IMR-90 (cell line): ENCODE data around the gene CDK18. TPM values are rescaled to one million over a fixed set of nuclear protein-coding genes. Genes with fewer than 3 reads are reported as not detected.

Experiments
- ATAC-seq: fragments of 200-7000 bp; cut with Tn5 transposase; 2 replicates; pipeline ENCODE4 v1.9.1; 2020; ENCODE audit warnings: low read depth, mild to moderate bottlenecking, moderate library complexity
- BruUV-seq: library from RNA; stranded (reverse); fragments of 400-500 nt; replicated peaks from 2 replicates; lab custom pipeline; 2021; lab: Mats Ljungman, UMichigan
- CTCF ChIA-PET: fragments of 300-600 bp; formaldehyde crosslinking; extraction: SDS; loops from one replicate; lab custom pipeline; 2021; ENCODE audit warnings: antibody characterized with exemption; lab: Yijun Ruan, JAX
- POLR2A ChIA-PET: fragments of 300-600 bp; sonication (Branson Sonifier 250); formaldehyde crosslinking; loops from one replicate; lab custom pipeline; 2022; ENCODE audit warnings: antibody characterized with exemption; ENCODE audit not compliant: unreplicated experiment; lab: Charles Lee
- DNase-seq: peaks from one replicate; pipeline ENCODE4 v3.0.0; 2013
- H2AFZ ChIP-seq: replicated peaks from 2 replicates; pipeline ENCODE3; 2013; ENCODE audit warnings: low read length, mild to moderate bottlenecking; ENCODE audit not compliant: poor library complexity
- H2AK5ac ChIP-seq: 2 replicates; pipeline ENCODE4 v1.6.1; 2013; ENCODE audit warnings: low read depth, low read length, inconsistent platforms
- H2AK9ac ChIP-seq: replicated peaks from 2 replicates; pipeline ENCODE3; 2013; ENCODE audit warnings: mild to moderate bottlenecking, low read depth, low read length, moderate library complexity; ENCODE audit not compliant: poor library complexity
- H2BK120ac ChIP-seq: 2 replicates; pipeline ENCODE4 v1.6.1; 2013; ENCODE audit warnings: low read depth, low read length, inconsistent platforms
- H2BK15ac ChIP-seq: 3 replicates; pipeline ENCODE4 v1.6.1; 2013; ENCODE audit warnings: low read depth, low read length, inconsistent platforms
- H2BK20ac ChIP-seq: 2 replicates; pipeline ENCODE4 v1.6.1; 2013; ENCODE audit warnings: low read depth, mild to moderate bottlenecking, inconsistent platforms, low read length, moderate library complexity
- H2BK5ac ChIP-seq: 2 replicates; pipeline ENCODE4 v1.6.1; 2013; ENCODE audit warnings: mild to moderate bottlenecking, low read depth, low read length, inconsistent platforms; ENCODE audit not compliant: poor library complexity, severe bottlenecking
- H3K14ac ChIP-seq: replicated peaks from 2 replicates; pipeline ENCODE4 v1.6.1; 2013; ENCODE audit warnings: low read depth, low read length, inconsistent platforms
- H3K18ac ChIP-seq: 2 replicates; pipeline ENCODE4 v1.6.1; 2013; ENCODE audit warnings: low read depth, low read length, control low read depth
- H3K23ac ChIP-seq: 2 replicates; pipeline ENCODE4 v1.6.1; 2013; ENCODE audit warnings: low read depth, low read length, inconsistent platforms
- H3K27ac ChIP-seq: 2 replicates; pipeline ENCODE4 v1.5.1; 2013; ENCODE audit warnings: mild to moderate bottlenecking, control low read depth, low read length; ENCODE audit not compliant: insufficient read depth
- H3K27me3 ChIP-seq: 2 replicates; pipeline ENCODE4 v1.6.1; 2013; ENCODE audit warnings: low read length; ENCODE audit not compliant: control insufficient read depth, insufficient read depth
- H3K36me3 ChIP-seq: 2 replicates; pipeline ENCODE4 v1.6.1; 2013; ENCODE audit warnings: low read length, mixed read lengths; ENCODE audit not compliant: control insufficient read depth, insufficient read depth
- H3K4ac ChIP-seq: 2 replicates; pipeline ENCODE4 v1.6.1; 2013; ENCODE audit warnings: low read depth, low read length, inconsistent platforms
- H3K4me1 ChIP-seq: 2 replicates; pipeline ENCODE4 v1.6.1; 2013; ENCODE audit warnings: low read length, mixed read lengths; ENCODE audit not compliant: control insufficient read depth, insufficient read depth
- H3K4me2 ChIP-seq: 2 replicates; pipeline ENCODE4 v1.6.1; 2013; ENCODE audit warnings: low read depth, mild to moderate bottlenecking, control low read depth, low read length, moderate library complexity
- H3K4me3 ChIP-seq: 2 replicates; pipeline ENCODE4 v1.5.1; 2013; ENCODE audit warnings: low read depth, mild to moderate bottlenecking, control low read depth, low read length, moderate library complexity; ENCODE audit not compliant: insufficient read depth
- H3K56ac ChIP-seq: 2 replicates; pipeline ENCODE4 v1.6.1; 2013; ENCODE audit warnings: low read length, inconsistent platforms; ENCODE audit not compliant: insufficient read depth; ENCODE audit errors: extremely low read depth
- H3K79me1 ChIP-seq, 2 experiments: 2 replicates each; pipeline ENCODE4 v1.6.1; 2013; ENCODE audit warnings: low read length in 2 of 2, inconsistent platforms in 1 of 2, low read depth in 1 of 2
- H3K9ac ChIP-seq: 2 replicates; pipeline ENCODE4 v1.6.1; 2013; ENCODE audit warnings: low read depth, low read length, control low read depth
- H3K9me1 ChIP-seq: 2 replicates; pipeline ENCODE4 v1.6.1; 2013; ENCODE audit warnings: low read length, inconsistent platforms; ENCODE audit not compliant: insufficient read depth
- H3K9me3 ChIP-seq: 2 replicates; pipeline ENCODE4 v1.6.1; 2013; ENCODE audit warnings: low read length; ENCODE audit not compliant: control insufficient read depth, insufficient read depth
- H4K20me1 ChIP-seq: 2 replicates; pipeline ENCODE4 v1.6.1; 2013; ENCODE audit warnings: low read length, inconsistent platforms; ENCODE audit not compliant: insufficient read depth
- H4K5ac ChIP-seq: 2 replicates; pipeline ENCODE4 v1.6.1; 2013; ENCODE audit warnings: mild to moderate bottlenecking, low read depth, low read length, control low read depth
- H4K8ac ChIP-seq, 2 experiments: 2 replicates each; pipeline ENCODE4 v1.6.1; 2013; ENCODE audit warnings: low read depth in 2 of 2, low read length in 2 of 2, control low read depth in 1 of 2, inconsistent platforms in 1 of 2
- H4K91ac ChIP-seq: 2 replicates; pipeline ENCODE4 v1.6.1; 2013; ENCODE audit warnings: low read depth, low read length, inconsistent platforms; ENCODE audit not compliant: insufficient read depth
- BHLHE40 ChIP-seq: fragments of 150-350 bp; IDR thresholded peaks from 2 replicates; pipeline ENCODE4 v1.6.1; 2016; ENCODE audit warnings: mild to moderate bottlenecking, low read depth, low read length
- CEBPB ChIP-seq: IDR thresholded peaks from 2 replicates; pipeline ENCODE4 v1.6.1; 2012; ENCODE audit warnings: low read depth, low read length, improper control_type of control experiment
- CHD1 ChIP-seq: IDR thresholded peaks from 2 replicates; pipeline ENCODE4 v1.6.1; 2012; ENCODE audit warnings: low read depth, low read length, improper control_type of control experiment
- FOS ChIP-seq: fragments of 150-350 bp; IDR thresholded peaks from 2 replicates; pipeline ENCODE4 v1.6.1; 2016; ENCODE audit warnings: low read depth, low read length
- MAFK ChIP-seq: IDR thresholded peaks from 2 replicates; pipeline ENCODE4 v1.6.1; 2012; ENCODE audit warnings: low read depth, low read length, improper control_type of control experiment
- MAZ ChIP-seq: IDR thresholded peaks from 2 replicates; pipeline ENCODE4 v1.6.1; 2012; ENCODE audit warnings: low read depth, mild to moderate bottlenecking, low read length, improper control_type of control experiment, moderate library complexity, borderline replicate concordance
- MXI1 ChIP-seq: IDR thresholded peaks from 2 replicates; pipeline ENCODE4 v1.6.1; 2012; ENCODE audit warnings: low read depth, mild to moderate bottlenecking, low read length, moderate library complexity, borderline replicate concordance
- NFE2L2 ChIP-seq: fragments of 150-350 bp; IDR thresholded peaks from 2 replicates; pipeline ENCODE4 v1.6.1; 2016; ENCODE audit warnings: low read depth, mild to moderate bottlenecking, low read length
- POLR2A ChIP-seq: IDR thresholded peaks from 2 replicates; pipeline ENCODE4 v1.6.1; 2012; ENCODE audit warnings: mild to moderate bottlenecking, low read depth, low read length
- RAD21 ChIP-seq: IDR thresholded peaks from 2 replicates; pipeline ENCODE4 v1.6.1; 2012; ENCODE audit warnings: low read length, improper control_type of control experiment
- RCOR1 ChIP-seq: IDR thresholded peaks from 2 replicates; pipeline ENCODE4 v1.6.1; 2012; ENCODE audit warnings: mild to moderate bottlenecking, low read length, improper control_type of control experiment; ENCODE audit not compliant: insufficient replicate concordance
- RFX5 ChIP-seq: IDR thresholded peaks from 2 replicates; pipeline ENCODE4 v1.8.0; 2012; ENCODE audit warnings: low read depth, mild to moderate bottlenecking, low read length, moderate library complexity
- SMC3 ChIP-seq: fragments of 150-350 bp; IDR thresholded peaks from 2 replicates; pipeline ENCODE4 v1.6.1; 2016; ENCODE audit warnings: low read depth, mild to moderate bottlenecking, antibody characterized with exemption, low read length, moderate library complexity
- WGBS, 2 experiments: methylation state at CpG; one replicate each; pipeline versions ENCODE4 v1.1.5 to v1.1.7; 2013; ENCODE audit warnings: missing lambda C conversion rate in 2 of 2; ENCODE audit not compliant: insufficient read length in 1 of 2; ENCODE audit errors: extremely low coverage in 2 of 2; 5-methylcytosine and 5-hydroxymethylcytosine counted together
- dilution Hi-C: fragments of 300-500 bp; cut with HindIII; formaldehyde crosslinking; loops from one replicate; pipeline ENCODE4 v1.14.3; 2018; ENCODE audit warnings: low sequenced_read_pairs; ENCODE audit not compliant: unreplicated experiment
- in situ Hi-C: fragments of 300-500 bp; cut with MboI; formaldehyde crosslinking; loops from 3 replicates; pipeline ENCODE4 v1.14.3; 2019; ENCODE audit warnings: low sequenced_read_pairs, inconsistent platforms, mixed read lengths
- intact Hi-C: fragments of 100-400 bp; cut with micrococcal nuclease; formaldehyde crosslinking; loops from 2 replicates; pipeline ENCODE4 v1.10.0; 2022
- polyA plus RNA-seq, 3 experiments: library from polyadenylated mRNA; depleted of rRNA; stranded (reverse); fragments of >200 nt; gene quantifications; 2 replicates each; pipeline ENCODE4 v1.2.3, GENCODE V29; 2012; ENCODE audit warnings: low replicate concordance in 1 of 3
- total RNA-seq: library from RNA; depleted of rRNA; stranded (reverse); fragments of >200 nt; gene quantifications from 2 replicates; pipeline ENCODE4 v1.2.3, GENCODE V29; 2012
- TF ChIP-seq, protein P1 (sequence below): conservative IDR thresholded peaks from 2 replicates; pipeline ENCODE4 v1.5.1; 2012; ENCODE audit warnings: mild to moderate bottlenecking, low read depth, low read length, improper control_type of control experiment
- TF ChIP-seq, protein P2 (sequence below): fragments of 150-350 bp; IDR thresholded peaks from 2 replicates; pipeline ENCODE4 v1.6.1; 2017; ENCODE audit warnings: mild to moderate bottlenecking, antibody characterized with exemption, low read length, low read depth
- TF ChIP-seq, protein P3 (sequence below): fragments of 150-350 bp; IDR thresholded peaks from 2 replicates; pipeline ENCODE4 v1.6.1; 2016; ENCODE audit warnings: low read depth, mild to moderate bottlenecking, low read length, moderate library complexity, borderline replicate concordance

CDK18 gene
- total and polyA plus RNA-seq, 2 of the 4 experiments (the other 2 are of a cell fraction): 0.18 to 0.48 TPM

DNA sequence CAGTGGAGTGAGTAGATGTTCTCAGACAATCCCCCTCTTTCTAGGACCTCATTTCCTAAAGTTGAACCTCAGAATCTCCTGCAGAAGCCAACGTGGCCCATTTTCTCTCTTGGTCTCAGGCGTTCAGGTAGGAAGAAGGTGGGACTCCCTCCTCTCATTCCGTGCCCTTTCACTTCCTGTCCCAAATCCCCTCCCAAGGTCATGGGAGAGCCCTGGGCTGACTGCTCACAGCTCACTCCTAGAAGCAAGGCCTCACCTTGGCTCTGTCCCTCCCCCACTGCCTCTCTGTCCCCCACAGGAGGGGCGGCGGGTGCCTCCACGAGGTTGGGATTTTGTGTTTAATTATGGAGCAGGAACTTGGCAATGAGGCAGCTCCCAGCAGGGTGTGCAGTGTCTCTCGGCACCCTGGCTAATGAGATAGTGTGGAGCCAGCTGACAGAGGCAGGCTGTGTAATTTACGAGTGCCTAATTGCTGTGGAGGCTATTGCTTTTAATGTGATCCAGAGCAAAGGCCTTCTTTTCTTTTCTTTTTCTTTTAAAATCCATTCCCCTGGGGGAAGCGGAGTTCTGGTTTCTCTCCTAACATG is 9.1 kb upstream of the CDK18 start:
- Histone ChIP-seq H3K4me3 (no peak overlapping the region), H3K27ac (no peak overlapping the region), H3K4me1 (peaks cover 3% of the 10 kb centered on the region; the same call in 1 of the 2 replicates), H3K56ac (no peak overlapping the region), H3K9me3 (no peaks in the 10 kb centered on the region), H3K9ac (no peak overlapping the region), H3K36me3 (no peaks in the 10 kb centered on the region), H2BK120ac (no peak overlapping the region), H3K4me2 (no peak overlapping the region), H4K91ac (no peak overlapping the region), H2BK20ac (no peak overlapping the region), H4K8ac (no peak overlapping the region), H3K27me3 (peaks cover 54% of the 10 kb centered on the region), H4K20me1 (no peaks in the 10 kb centered on the region), H2BK15ac (no peak overlapping the region), H3K79me1 (no peaks in the 10 kb centered on the region), H2AK5ac (no peak overlapping the region), H2BK5ac (no peak overlapping the region), H2AK9ac (no peak overlapping the region), H3K9me1 (no peaks in the 10 kb centered on the region), H2AFZ (no peak overlapping the region), H3K14ac (no peak overlapping the region), H4K5ac (no peak overlapping the region), H3K4ac (no peak overlapping the region), H3K18ac (no peak overlapping the region), H3K23ac (no peak overlapping the region)
- ATAC-seq (no peak), DNase-seq (no peak)
- TF ChIP-seq, protein P1, sequence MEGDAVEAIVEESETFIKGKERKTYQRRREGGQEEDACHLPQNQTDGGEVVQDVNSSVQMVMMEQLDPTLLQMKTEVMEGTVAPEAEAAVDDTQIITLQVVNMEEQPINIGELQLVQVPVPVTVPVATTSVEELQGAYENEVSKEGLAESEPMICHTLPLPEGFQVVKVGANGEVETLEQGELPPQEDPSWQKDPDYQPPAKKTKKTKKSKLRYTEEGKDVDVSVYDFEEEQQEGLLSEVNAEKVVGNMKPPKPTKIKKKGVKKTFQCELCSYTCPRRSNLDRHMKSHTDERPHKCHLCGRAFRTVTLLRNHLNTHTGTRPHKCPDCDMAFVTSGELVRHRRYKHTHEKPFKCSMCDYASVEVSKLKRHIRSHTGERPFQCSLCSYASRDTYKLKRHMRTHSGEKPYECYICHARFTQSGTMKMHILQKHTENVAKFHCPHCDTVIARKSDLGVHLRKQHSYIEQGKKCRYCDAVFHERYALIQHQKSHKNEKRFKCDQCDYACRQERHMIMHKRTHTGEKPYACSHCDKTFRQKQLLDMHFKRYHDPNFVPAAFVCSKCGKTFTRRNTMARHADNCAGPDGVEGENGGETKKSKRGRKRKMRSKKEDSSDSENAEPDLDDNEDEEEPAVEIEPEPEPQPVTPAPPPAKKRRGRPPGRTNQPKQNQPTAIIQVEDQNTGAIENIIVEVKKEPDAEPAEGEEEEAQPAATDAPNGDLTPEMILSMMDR: no peak
- TF ChIP-seq RFX5 (no peak), MAZ (no peak), CHD1 (no peak), FOS (no peak), MAFK (no peak), CEBPB (no peak), RAD21 (no peak), RCOR1 (no peak), BHLHE40 (no peak), POLR2A (no peak), NFE2L2 (no peak), MXI1 (no peak), SMC3 (no peak)
- TF ChIP-seq, protein P2, sequence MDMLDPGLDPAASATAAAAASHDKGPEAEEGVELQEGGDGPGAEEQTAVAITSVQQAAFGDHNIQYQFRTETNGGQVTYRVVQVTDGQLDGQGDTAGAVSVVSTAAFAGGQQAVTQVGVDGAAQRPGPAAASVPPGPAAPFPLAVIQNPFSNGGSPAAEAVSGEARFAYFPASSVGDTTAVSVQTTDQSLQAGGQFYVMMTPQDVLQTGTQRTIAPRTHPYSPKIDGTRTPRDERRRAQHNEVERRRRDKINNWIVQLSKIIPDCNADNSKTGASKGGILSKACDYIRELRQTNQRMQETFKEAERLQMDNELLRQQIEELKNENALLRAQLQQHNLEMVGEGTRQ: no peak
- TF ChIP-seq, protein P3, sequence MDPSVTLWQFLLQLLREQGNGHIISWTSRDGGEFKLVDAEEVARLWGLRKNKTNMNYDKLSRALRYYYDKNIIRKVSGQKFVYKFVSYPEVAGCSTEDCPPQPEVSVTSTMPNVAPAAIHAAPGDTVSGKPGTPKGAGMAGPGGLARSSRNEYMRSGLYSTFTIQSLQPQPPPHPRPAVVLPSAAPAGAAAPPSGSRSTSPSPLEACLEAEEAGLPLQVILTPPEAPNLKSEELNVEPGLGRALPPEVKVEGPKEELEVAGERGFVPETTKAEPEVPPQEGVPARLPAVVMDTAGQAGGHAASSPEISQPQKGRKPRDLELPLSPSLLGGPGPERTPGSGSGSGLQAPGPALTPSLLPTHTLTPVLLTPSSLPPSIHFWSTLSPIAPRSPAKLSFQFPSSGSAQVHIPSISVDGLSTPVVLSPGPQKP: no peak
- no TSS peak for BruUV-seq
- in situ Hi-C loops: no loop called here
- WGBS, 2 experiments: 0% methylated on average over 1 of the region's 9 CpGs; no CpG with 5 or more reads in 1 of the 2 experiments
- ChIA-PET POLR2A (no interaction called here), CTCF (no interaction called here)
- dilution Hi-C loops: no loop called here
- intact Hi-C loops: no loop called here
